SK-N-SH treated with all-trans-retinoic acid at 6 μM for 48 hours (cell line): ENCODE measurements around the gene STRADB.

Experiments used
- ARNTL ChIP-seq: fragments of 450-650 bp; formaldehyde crosslinking; IDR thresholded peaks from 2 replicates; pipeline ENCODE4 v1.5.0; 2020; ENCODE audit warnings: low read depth, mild to moderate bottlenecking, moderate library complexity, borderline replicate concordance
- BACH2 ChIP-seq: fragments of 250-450 bp; sonication (Bioruptor Pico); IDR thresholded peaks from 2 replicates; pipeline ENCODE4 v1.9.0; 2021; ENCODE audit warnings: mild to moderate bottlenecking, borderline replicate concordance
- CREB5 ChIP-seq: fragments of 250-450 bp; sonication (Bioruptor Pico); IDR thresholded peaks from 2 replicates; pipeline ENCODE4 v1.5.1; 2020; ENCODE audit warnings: low read depth, mild to moderate bottlenecking, moderate library complexity
- CSDC2 ChIP-seq: fragments of 250-450 bp; sonication (Bioruptor Pico); IDR thresholded peaks from 2 replicates; pipeline ENCODE4 v1.5.0; 2020; ENCODE audit warnings: mild to moderate bottlenecking, moderate library complexity
- GLIS3 ChIP-seq: fragments of 250-450 bp; sonication (Bioruptor Pico); IDR thresholded peaks from 2 replicates; pipeline ENCODE4 v1.5.0; 2020; ENCODE audit warnings: mild to moderate bottlenecking, moderate library complexity
- SNAI2 ChIP-seq: fragments of 250-450 bp; sonication (Bioruptor Pico); IDR thresholded peaks from 2 replicates; pipeline ENCODE4 v1.5.0; 2020; ENCODE audit warnings: mild to moderate bottlenecking, moderate library complexity
- TCF4 ChIP-seq: fragments of 250-450 bp; sonication (Bioruptor Pico); IDR thresholded peaks from 2 replicates; pipeline ENCODE4 v1.8.0; 2021; ENCODE audit warnings: mild to moderate bottlenecking, moderate library complexity, borderline replicate concordance
- TSHZ2 ChIP-seq: fragments of 250-450 bp; sonication (Bioruptor Pico); IDR thresholded peaks from 2 replicates; pipeline ENCODE4 v1.5.0; 2020; ENCODE audit warnings: mild to moderate bottlenecking, moderate library complexity
- ZFP30 ChIP-seq: fragments of 450-650 bp; formaldehyde crosslinking; IDR thresholded peaks from 2 replicates; pipeline ENCODE4 v1.5.0; 2022; ENCODE audit warnings: mild to moderate bottlenecking, moderate library complexity
- ZNF565 ChIP-seq: fragments of 450-650 bp; formaldehyde crosslinking; conservative IDR thresholded peaks from 2 replicates; pipeline ENCODE4 v1.5.0; 2020; ENCODE audit warnings: low read depth, mild to moderate bottlenecking, moderate library complexity
- ZNF8 ChIP-seq: fragments of 450-650 bp; formaldehyde crosslinking; IDR thresholded peaks from 2 replicates; pipeline ENCODE4 v1.5.0; 2020; ENCODE audit warnings: mild to moderate bottlenecking, moderate library complexity

GRCh38 chr2:201432621-201433393 lies 18.7 kb upstream of the STRADB start:
- peak; percentile 82 for TF ChIP-seq TCF4 (CRISPR knock-in tag)
- no peak for TF ChIP-seq ARNTL
- no peak for TF ChIP-seq ZNF565 (CRISPR knock-in tag)
- TF ChIP-seq BACH2 (CRISPR knock-in tag) = no peak
- 0 out of 2 replicates have a peak, but pooled peaks have one; percentile 15 for TF ChIP-seq GLIS3 (CRISPR knock-in tag)
- no peak for TF ChIP-seq ZNF8 (CRISPR knock-in tag)
- no peak for TF ChIP-seq CSDC2
- TF ChIP-seq SNAI2 (CRISPR knock-in tag) = no peak
- no peak for TF ChIP-seq ZFP30
- no peak for TF ChIP-seq CREB5 (CRISPR knock-in tag)
- TF ChIP-seq TSHZ2 (CRISPR knock-in tag) = peak; percentile 80
